Osteoblast (primary cell): Measurements from ENCODE around the gene SLC30A1. TPM values are rescaled to one million over a fixed set of nuclear protein-coding genes. Genes with fewer than 3 reads are reported as not detected.

Experiments
- DNase-seq: peaks from one replicate; pipeline ENCODE4 v3.0.0; 2011; ENCODE audit warnings: low spot score, mixed read lengths; ENCODE audit not compliant: insufficient read length; ENCODE audit errors: missing footprints
- H2AFZ ChIP-seq: 2 replicates; pipeline ENCODE4 v1.6.0; 2011; ENCODE audit warnings: mild to moderate bottlenecking, low read length
- H3K27ac ChIP-seq: 2 replicates; pipeline ENCODE4 v1.5.1; 2011; ENCODE audit warnings: mild to moderate bottlenecking, low read depth, low read length, moderate library complexity
- H3K27me3 ChIP-seq: 2 replicates; pipeline ENCODE4 v1.6.0; 2012; ENCODE audit warnings: mild to moderate bottlenecking, control low read depth, inconsistent platforms, low read length, moderate library complexity; ENCODE audit not compliant: insufficient read depth
- H3K36me3 ChIP-seq: 2 replicates; pipeline ENCODE4 v1.5.1; 2011; ENCODE audit warnings: mild to moderate bottlenecking, low read length, control low read depth, moderate library complexity; ENCODE audit not compliant: insufficient read depth
- H3K4me1 ChIP-seq: 2 replicates; pipeline ENCODE4 v1.5.1; 2011; ENCODE audit warnings: mild to moderate bottlenecking, low read length, control low read depth, moderate library complexity; ENCODE audit not compliant: insufficient read depth
- H3K4me2 ChIP-seq: 2 replicates; pipeline ENCODE4 v1.6.0; 2011; ENCODE audit warnings: mild to moderate bottlenecking, low read length; ENCODE audit not compliant: insufficient read depth
- H3K4me3 ChIP-seq: fragments of 200-600 bp; sonication (generic); 3 replicates; pipeline ENCODE4 v1.5.1; 2012; ENCODE audit warnings: mild to moderate bottlenecking, low read length, inconsistent platforms; ENCODE audit not compliant: insufficient read depth
- H3K79me2 ChIP-seq: 2 replicates; pipeline ENCODE4 v1.6.0; 2012; ENCODE audit warnings: mild to moderate bottlenecking, low read length, control low read depth, inconsistent platforms; ENCODE audit not compliant: insufficient read depth
- H3K9me3 ChIP-seq: 2 replicates; pipeline ENCODE4 v1.5.1; 2011; ENCODE audit warnings: low read depth, low read length, control low read depth
- H4K20me1 ChIP-seq: 2 replicates; pipeline ENCODE4 v1.6.0; 2012; ENCODE audit warnings: mild to moderate bottlenecking, low read length, control low read depth; ENCODE audit not compliant: insufficient read depth
- CTCF ChIP-seq: IDR thresholded peaks from 2 replicates; pipeline ENCODE4 v1.5.1; 2011; ENCODE audit warnings: mild to moderate bottlenecking, low read depth, low read length, moderate library complexity; ENCODE audit errors: extremely low read depth
- total RNA-seq: library from RNA; depleted of rRNA; stranded (reverse); fragments of >200 nt; gene quantifications from 2 replicates; pipeline ENCODE4 v1.2.3, GENCODE V29; 2012

The SLC30A1 gene
- total RNA-seq, 1 donor, result 49.9 TPM

GRCh38 chr1:211625040-211625439 lies 46.1 kb upstream of the SLC30A1 start:
- peak; percentile 55 for TF ChIP-seq CTCF
- H3K27ac ChIP-seq, result no peak overlapping the region
- no peak overlapping the region for H3K4me2 ChIP-seq
- no peaks in the 10 kb centered on the region for H3K79me2 ChIP-seq
- H3K9me3 ChIP-seq, result no peaks in the 10 kb centered on the region
- no peaks in the 10 kb centered on the region for H4K20me1 ChIP-seq
- peak; percentile 86 for DNase-seq
- H3K4me3 ChIP-seq, result no peak overlapping the region
- peaks cover 5% of the 10 kb centered on the region for H3K27me3 ChIP-seq
- H3K36me3 ChIP-seq, result no peaks in the 10 kb centered on the region
- no peaks in the 10 kb centered on the region for H3K4me1 ChIP-seq
- no peak overlapping the region for H2AFZ ChIP-seq

GRCh38 chr1:211623515-211623914 lies 44.6 kb upstream of the SLC30A1 start:
- Histone ChIP-seq H3K27me3 (peaks cover 5% of the 10 kb centered on the region), H3K27ac (no peak overlapping the region), H3K4me1 (no peaks in the 10 kb centered on the region), H2AFZ (no peak overlapping the region), H4K20me1 (no peaks in the 10 kb centered on the region), H3K9me3 (no peaks in the 10 kb centered on the region), H3K36me3 (no peaks in the 10 kb centered on the region), H3K4me2 (no peak overlapping the region), H3K79me2 (no peaks in the 10 kb centered on the region), H3K4me3 (no peak overlapping the region)
- TF ChIP-seq CTCF, result no peak
- no peak for DNase-seq

GRCh38 chr1:211621447-211622198 lies 42.7 kb upstream of the SLC30A1 start:
- no peak for TF ChIP-seq CTCF
- Histone ChIP-seq H3K4me2 (no peak overlapping the region), H4K20me1 (no peaks in the 10 kb centered on the region), H3K27ac (no peak overlapping the region), H2AFZ (peak overlapping the region; percentile 29), H3K4me3 (no peak overlapping the region), H3K9me3 (no peaks in the 10 kb centered on the region), H3K36me3 (no peaks in the 10 kb centered on the region), H3K27me3 (peaks cover 5% of the 10 kb centered on the region), H3K79me2 (no peaks in the 10 kb centered on the region), H3K4me1 (no peaks in the 10 kb centered on the region)
- DNase-seq, result no peak

DNA sequence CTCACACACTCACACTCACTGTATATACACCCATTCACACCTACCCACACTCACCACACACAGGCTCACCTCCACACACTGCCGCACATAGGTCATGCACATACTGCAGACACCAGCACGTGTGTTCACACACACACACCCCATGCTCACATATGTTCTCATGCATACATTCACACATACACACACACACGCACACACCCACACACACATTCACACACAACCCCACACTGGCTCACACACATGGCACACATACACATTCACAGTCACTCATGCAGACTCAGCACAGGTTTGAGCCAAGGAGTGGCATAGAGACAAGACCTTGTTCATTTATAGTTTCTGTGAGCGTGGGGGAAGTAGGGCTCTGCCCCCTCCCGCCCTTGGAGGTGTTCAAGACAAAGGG lies 41.1 kb upstream of the SLC30A1 start:
- Histone ChIP-seq H4K20me1 (no peaks in the 10 kb centered on the region), H3K4me1 (no peaks in the 10 kb centered on the region), H3K4me2 (no peak overlapping the region), H3K9me3 (no peaks in the 10 kb centered on the region), H3K27ac (no peak overlapping the region), H2AFZ (no peak overlapping the region), H3K79me2 (no peaks in the 10 kb centered on the region), H3K36me3 (no peaks in the 10 kb centered on the region), H3K27me3 (peaks cover 5% of the 10 kb centered on the region), H3K4me3 (no peak overlapping the region)
- DNase-seq, result no peak
- no peak for TF ChIP-seq CTCF
